Transverse colon (tissue), 4 donors: ENCODE measurements around the gene CRIP2. TPM values are rescaled to one million over a fixed set of nuclear protein-coding genes. Genes with fewer than 3 reads are reported as not detected.

Experiments
- DNase-seq: peaks from one replicate; pipeline ENCODE4 v3.0.0-alpha.2; 2019
- H3K27ac ChIP-seq, 4 donors: fragments of 200-600 bp; sonication (generic); 2 replicates each; pipeline ENCODE4 v1.5.1; 2016 to 2018; ENCODE audit warnings: inconsistent platforms in 4 of 4
- H3K27me3 ChIP-seq: fragments of 200-600 bp; sonication (generic); 2 replicates; pipeline ENCODE4 v1.5.1; 2017; ENCODE audit warnings: inconsistent platforms
- H3K36me3 ChIP-seq, 4 donors: fragments of 200-600 bp; sonication (generic); 2 replicates each; pipeline ENCODE4 v1.5.1; 2017 to 2019; ENCODE audit warnings: inconsistent platforms in 4 of 4
- H3K4me1 ChIP-seq, 4 donors: fragments of 200-600 bp; sonication (generic); 2 replicates each; pipeline ENCODE4 v1.5.1; 2017 to 2020; ENCODE audit warnings: inconsistent platforms in 4 of 4
- H3K4me3 ChIP-seq, 4 donors: fragments of 200-600 bp; sonication (generic); 1 replicate in 1 of 4; 2 replicates in 3 of 4; pipeline versions ENCODE4 v1.5.1 to v1.6.1; 2017 to 2019; ENCODE audit warnings: inconsistent platforms in 4 of 4
- H3K9me3 ChIP-seq, 2 donors: fragments of 200-600 bp; sonication (generic); 2 replicates each; pipeline ENCODE4 v1.5.1; 2017 to 2019; ENCODE audit warnings: inconsistent platforms in 2 of 2
- EP300 ChIP-seq: sonication (generic); formaldehyde crosslinking; IDR thresholded peaks from one replicate; pipeline ENCODE4 v1.6.1; 2017; ENCODE audit warnings: antibody characterized with exemption, low read depth
- POLR2A ChIP-seq: fragments of 450-650 bp; IDR thresholded peaks from one replicate; pipeline ENCODE4 v1.6.1; 2016; ENCODE audit warnings: antibody characterized with exemption, mild to moderate bottlenecking, moderate library complexity
- POLR2AphosphoS5 ChIP-seq, 3 donors: sonication (generic); formaldehyde crosslinking; IDR thresholded peaks; one replicate each; pipeline ENCODE4 v1.6.1; 2016; ENCODE audit warnings: antibody characterized with exemption in 3 of 3
- WGBS, 2 donors: methylation state at CpG; one replicate each; pipeline ENCODE4 v1.1.5; 2018; ENCODE audit warnings: low coverage in 1 of 2; 5-methylcytosine and 5-hydroxymethylcytosine counted together
- in situ Hi-C, 4 donors: fragments of 200-750 bp; cut with MboI; loops; one replicate each; pipeline versions ENCODE4 v1.15.0 to v1.15.1; 2017; ENCODE audit warnings: low sequenced_read_pairs in 3 of 4, low pct_ligation_motif_present in 1 of 4, low pct_unique_long_range_greater_than_20kb in 1 of 4
- intact Hi-C: fragments of 100-400 bp; cut with DNase I; formaldehyde crosslinking; loops from one replicate; pipeline ENCODE4 v1.15.1; 2023; ENCODE audit warnings: low total_unique reads
- total RNA-seq, 4 donors: library from RNA; depleted of rRNA; stranded (reverse); fragments of >200 nt; gene quantifications; one replicate each; pipeline ENCODE4 v1.1.0, GENCODE V29; 2016
- TF ChIP-seq, protein P1 (sequence below), 5 experiments: fragments of 200-600 bp in 3 of 5; fragments of 450-650 bp in 2 of 5; sonication (generic) in 3 of 5; IDR thresholded peaks; 1 replicate in 2 of 5; 2 replicates in 3 of 5; pipeline ENCODE4 v1.5.1; 2016 to 2017; ENCODE audit warnings: antibody characterized with exemption in 5 of 5, inconsistent platforms in 3 of 5, mild to moderate bottlenecking in 2 of 5, moderate library complexity in 1 of 5

The CRIP2 gene
- total RNA-seq, 4 donors from 2014 or later, result 11.2 to 67.3 (median 22.4) TPM

DNA sequence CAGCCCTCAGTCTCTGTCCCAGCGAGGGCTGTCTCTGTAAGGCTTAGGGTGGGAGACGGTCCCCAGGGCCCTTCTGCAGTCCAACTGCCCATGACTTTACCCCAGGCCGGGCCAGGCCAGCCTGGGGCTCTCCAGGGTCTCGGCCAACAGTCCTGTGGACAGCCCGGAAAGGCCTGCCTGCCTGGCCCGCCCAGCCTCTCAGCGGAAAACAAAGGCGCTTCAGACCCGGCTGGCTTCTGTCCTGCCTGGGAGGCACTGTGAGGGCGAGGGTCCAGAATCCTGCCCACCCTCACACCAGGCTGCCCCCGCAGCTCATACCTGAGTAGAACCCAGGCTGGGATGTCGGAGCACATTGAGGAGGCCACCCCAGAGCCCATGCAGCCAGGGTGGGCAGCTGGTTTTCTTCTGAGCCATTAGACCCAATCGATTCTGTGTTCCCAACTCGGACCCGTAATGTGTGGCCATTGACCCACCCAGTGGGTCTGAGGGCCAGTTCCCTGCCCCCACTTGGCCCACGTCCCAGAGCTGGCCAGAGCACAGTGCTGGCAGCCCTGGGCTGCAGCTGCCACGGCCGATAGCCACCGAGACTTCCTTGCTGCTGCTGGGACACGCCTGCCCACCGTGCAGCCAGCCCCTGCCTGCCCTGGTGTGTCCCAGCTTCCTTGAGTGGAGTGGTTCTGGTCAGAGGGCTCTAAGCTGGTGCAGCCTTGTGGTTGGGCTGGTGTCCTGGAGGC, 1.6 kb downstream of the CRIP2 start:
- Histone ChIP-seq H3K36me3 (no peaks in the 10 kb centered on the region), H3K9me3 (no peaks in the 10 kb centered on the region), H3K27me3 (peaks cover 68% of the 10 kb centered on the region), H3K4me3 (peak overlapping the region in 3 of 4 donors; percentile 39 to 63 (median 58)), H3K4me1 (peaks cover 35 to 73% (median 51%) of the 10 kb centered on the region in 4 donors), H3K27ac (peak overlapping the region; percentile 71 to 90 (median 80))
- in situ Hi-C loops, result no loop called here
- 20% methylated on average over 15 of the region's 21 CpGs; no CpG with 5 or more reads in 1 of the 2 donors for WGBS, 2 donors
- TF ChIP-seq EP300 (no peak), POLR2AphosphoS5 (IDR thresholded peaks at IDR 0.05) (peak in 2 of 3 donors; percentile 9 to 25), POLR2A (no peak)
- TF ChIP-seq, protein P1, sequence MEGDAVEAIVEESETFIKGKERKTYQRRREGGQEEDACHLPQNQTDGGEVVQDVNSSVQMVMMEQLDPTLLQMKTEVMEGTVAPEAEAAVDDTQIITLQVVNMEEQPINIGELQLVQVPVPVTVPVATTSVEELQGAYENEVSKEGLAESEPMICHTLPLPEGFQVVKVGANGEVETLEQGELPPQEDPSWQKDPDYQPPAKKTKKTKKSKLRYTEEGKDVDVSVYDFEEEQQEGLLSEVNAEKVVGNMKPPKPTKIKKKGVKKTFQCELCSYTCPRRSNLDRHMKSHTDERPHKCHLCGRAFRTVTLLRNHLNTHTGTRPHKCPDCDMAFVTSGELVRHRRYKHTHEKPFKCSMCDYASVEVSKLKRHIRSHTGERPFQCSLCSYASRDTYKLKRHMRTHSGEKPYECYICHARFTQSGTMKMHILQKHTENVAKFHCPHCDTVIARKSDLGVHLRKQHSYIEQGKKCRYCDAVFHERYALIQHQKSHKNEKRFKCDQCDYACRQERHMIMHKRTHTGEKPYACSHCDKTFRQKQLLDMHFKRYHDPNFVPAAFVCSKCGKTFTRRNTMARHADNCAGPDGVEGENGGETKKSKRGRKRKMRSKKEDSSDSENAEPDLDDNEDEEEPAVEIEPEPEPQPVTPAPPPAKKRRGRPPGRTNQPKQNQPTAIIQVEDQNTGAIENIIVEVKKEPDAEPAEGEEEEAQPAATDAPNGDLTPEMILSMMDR (IDR thresholded peaks at IDR 0.05), result no peak
- no peak for DNase-seq
- intact Hi-C loops, result no loop called here

DNA sequence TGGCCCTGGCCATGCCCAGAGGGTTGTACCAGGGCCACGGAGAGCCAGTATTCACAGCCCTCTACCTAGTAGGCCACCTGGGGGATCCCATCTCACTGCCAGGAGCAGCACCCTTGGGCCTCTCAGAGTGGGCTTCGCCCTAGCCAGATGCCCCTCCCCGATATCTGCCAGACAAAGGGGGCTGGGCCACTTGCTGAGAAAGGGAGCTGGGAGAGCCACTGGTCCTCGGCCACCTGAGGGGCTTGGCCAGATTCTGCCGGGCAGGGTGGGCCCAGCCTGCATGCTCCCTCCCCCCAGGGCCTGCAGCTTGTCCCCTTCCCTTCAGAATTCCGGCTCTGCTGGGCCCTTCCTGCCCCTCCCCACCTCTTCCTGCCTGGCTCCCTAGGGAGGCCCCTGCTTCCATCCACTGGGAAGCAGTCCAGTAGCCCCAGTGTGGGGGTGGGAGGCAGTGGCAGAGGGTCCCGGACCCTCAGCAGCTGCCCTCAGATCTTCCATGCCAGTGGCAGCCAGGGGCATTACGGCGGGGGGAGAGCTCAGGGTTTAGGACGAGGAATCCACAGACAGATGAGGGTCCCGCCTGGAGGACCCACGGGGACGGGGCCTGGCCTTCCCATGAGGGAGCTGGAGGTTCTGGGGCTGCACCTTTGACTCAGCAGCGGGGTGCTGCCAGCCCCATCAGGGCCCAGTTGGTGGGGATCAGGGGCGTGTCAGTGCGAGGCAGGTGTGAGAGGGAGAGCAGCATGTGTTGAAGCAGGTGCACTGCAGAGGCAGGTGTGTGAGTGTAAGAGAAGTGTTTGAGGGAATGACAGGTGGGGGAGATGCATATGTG, 2.4 kb downstream of the CRIP2 start:
- WGBS, 2 donors, result 56% methylated on average over 11 of the region's 16 CpGs; no CpG with 5 or more reads in 1 of the 2 donors
- no peak for TF ChIP-seq POLR2AphosphoS5 (IDR thresholded peaks at IDR 0.05)
- TF ChIP-seq, protein P1 (IDR thresholded peaks at IDR 0.05), result no peak
- no peak for TF ChIP-seq EP300
- TF ChIP-seq POLR2A, result no peak
- no peak for DNase-seq
- Histone ChIP-seq H3K36me3 (no peaks in the 10 kb centered on the region), H3K27ac (peak overlapping the region; percentile 71 to 90 (median 80)), H3K9me3 (no peaks in the 10 kb centered on the region), H3K27me3 (peaks cover 68% of the 10 kb centered on the region), H3K4me1 (peaks cover 41 to 80% (median 58%) of the 10 kb centered on the region in 4 donors), H3K4me3 (peak overlapping the region in 2 of 4 donors; percentile 58 to 63)
- intact Hi-C loops, result no loop called here
- in situ Hi-C loops, result no loop called here

DNA sequence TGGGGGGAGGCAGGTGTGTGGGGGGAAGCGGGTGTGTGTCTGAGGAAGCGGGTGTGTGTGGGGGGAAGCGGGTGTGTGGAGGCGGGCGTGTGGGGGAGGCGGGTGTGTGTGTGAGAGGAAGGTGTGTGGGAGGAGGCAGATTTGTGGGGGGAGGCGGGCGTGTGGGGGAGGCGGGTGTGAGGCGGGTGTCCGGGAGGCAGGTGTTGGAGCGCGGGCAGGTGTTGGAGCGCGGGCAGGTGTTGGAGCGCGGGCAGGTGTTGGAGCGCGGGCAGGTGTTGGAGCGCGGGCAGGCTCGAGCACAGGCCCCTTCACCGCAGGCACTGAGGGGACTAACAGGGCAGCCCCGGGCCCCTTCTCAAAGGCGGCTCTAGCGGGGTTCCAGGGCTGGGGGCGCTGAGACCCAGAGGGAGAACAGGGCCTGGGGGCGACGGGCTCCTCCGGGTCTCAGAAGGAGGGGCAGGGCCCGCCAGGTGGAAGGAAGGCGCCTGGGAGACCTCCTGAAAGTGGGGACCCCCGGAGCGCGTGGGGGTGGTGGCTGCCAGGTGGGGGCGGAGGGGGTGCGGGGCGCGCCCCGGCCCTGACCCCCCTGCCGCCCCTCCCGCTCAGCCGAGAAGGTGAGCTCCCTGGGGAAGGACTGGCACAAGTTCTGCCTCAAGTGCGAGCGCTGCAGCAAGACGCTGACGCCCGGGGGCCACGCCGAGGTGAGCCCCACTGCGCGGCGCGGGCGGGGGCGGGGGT, 3.2 kb downstream of the CRIP2 start:
- TF ChIP-seq, protein P1 (IDR thresholded peaks at IDR 0.05), result no peak
- no peak for TF ChIP-seq EP300
- no peak for TF ChIP-seq POLR2AphosphoS5 (IDR thresholded peaks at IDR 0.05)
- TF ChIP-seq POLR2A, result no peak

More for the DNA sequence above, 3.2 kb downstream of the CRIP2 start:
- Histone ChIP-seq H3K4me1 (peaks cover 49 to 82% (median 63%) of the 10 kb centered on the region in 4 donors), H3K27me3 (peaks cover 68% of the 10 kb centered on the region), H3K4me3 (no peak overlapping the region), H3K36me3 (no peaks in the 10 kb centered on the region), H3K9me3 (no peaks in the 10 kb centered on the region), H3K27ac (peak overlapping the region in 2 of 4 donors; percentile 6 to 90)
- DNase-seq, result no peak
- intact Hi-C loops (no loop called here), in situ Hi-C loops (no loop called here)
- whole genome bisulfite sequencing, 2 donors, result 35% methylated on average over 38 of the region's 56 CpGs; no CpG with 5 or more reads in 1 of the 2 donors
